GM12891 (cell line): ENCODE data around the gene ELOVL3.

Experiments
- DNase-seq: peaks from one replicate; pipeline ENCODE4 v3.0.0; 2011; ENCODE audit warnings: low spot score; ENCODE audit not compliant: insufficient read length
- FAIRE-seq: peaks from 2 replicates; lab custom pipeline; 2011; peaks lifted over from hg19 to GRCh38; lab: Jason Lieb, UNC
- PAX5 ChIP-seq: IDR thresholded peaks from 2 replicates; pipeline ENCODE4 v1.6.1; 2011; ENCODE audit warnings: low read length, moderate library complexity, mild to moderate bottlenecking; ENCODE audit not compliant: insufficient read depth, severe bottlenecking
- POLR2A ChIP-seq: IDR thresholded peaks from 2 replicates; pipeline ENCODE4 v1.6.1; 2011; ENCODE audit warnings: low read depth, low read length, control low read depth
- POLR2AphosphoS5 ChIP-seq: IDR thresholded peaks from 2 replicates; pipeline ENCODE4 v1.6.1; 2011; ENCODE audit warnings: low read depth, low read length, control low read depth
- POU2F2 ChIP-seq: IDR thresholded peaks from 2 replicates; pipeline ENCODE4 v1.6.1; 2011; ENCODE audit warnings: low read depth, mild to moderate bottlenecking, control low read depth, low read length, moderate library complexity
- SPI1 ChIP-seq: IDR thresholded peaks from 2 replicates; pipeline ENCODE4 v1.6.1; 2011; ENCODE audit warnings: low read depth, low read length, control low read depth
- TAF1 ChIP-seq: IDR thresholded peaks from 2 replicates; pipeline ENCODE4 v1.6.1; 2011; ENCODE audit warnings: low read depth, low read length, control low read depth

The ELOVL3 gene

GRCh38 chr10:102268375-102268888 lies 42.3 kb downstream of the ELOVL3 start:
- TF ChIP-seq POLR2A = no peak
- TF ChIP-seq POU2F2 = no peak
- no peak for TF ChIP-seq PAX5
- no peak for TF ChIP-seq SPI1
- no peak for TF ChIP-seq TAF1
- TF ChIP-seq POLR2AphosphoS5 = no peak
- DNase-seq (no peak), FAIRE-seq (peak; percentile 59)

DNA sequence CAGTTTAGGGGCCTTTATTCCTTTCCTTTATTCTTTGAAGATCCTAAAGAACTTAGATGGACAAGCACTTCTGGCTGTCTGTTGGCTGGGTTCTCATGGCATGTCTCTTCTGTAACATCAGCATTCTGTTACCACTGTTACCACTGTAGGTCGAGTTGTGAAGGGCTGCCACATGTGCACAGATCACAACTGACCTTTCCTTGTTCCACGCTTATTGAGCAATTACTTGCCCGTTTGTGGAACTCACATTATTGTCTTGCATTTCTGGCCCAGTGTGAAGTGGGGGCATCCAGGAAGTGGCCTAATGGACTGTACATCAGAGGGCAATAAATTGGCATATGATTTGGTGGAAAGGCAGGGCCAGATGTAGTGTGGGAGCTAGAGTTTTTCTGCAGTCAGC lies 42.9 kb downstream of the ELOVL3 start:
- no peak for DNase-seq
- TF ChIP-seq POU2F2 (no peak), POLR2A (no peak), TAF1 (no peak), PAX5 (no peak)
- FAIRE-seq = no peak

DNA sequence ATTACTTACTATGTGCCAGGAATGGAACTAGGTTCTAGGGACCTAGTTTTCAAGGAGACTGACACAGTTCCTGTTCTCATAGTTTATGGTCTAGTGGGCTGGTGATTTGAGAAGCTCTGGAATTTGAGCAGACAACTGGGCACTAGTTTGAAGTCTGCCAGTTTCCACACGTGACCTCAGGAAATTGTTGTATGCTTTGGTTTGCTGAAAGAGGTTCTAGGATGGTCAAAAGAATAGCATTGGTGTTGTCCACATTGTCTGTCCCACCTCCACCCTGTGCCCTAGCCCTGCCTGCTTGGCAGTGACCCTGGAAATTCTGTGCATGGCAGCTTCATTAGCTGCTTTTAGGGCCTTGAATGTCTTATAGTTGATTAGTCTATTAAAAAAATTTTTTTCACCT lies 48.0 kb downstream of the ELOVL3 start:
- TF ChIP-seq PAX5 (no peak), SPI1 (no peak), POLR2A (no peak), TAF1 (no peak)
- FAIRE-seq = no peak

GRCh38 chr10:102275343-102275742 lies 49.2 kb downstream of the ELOVL3 start:
- TF ChIP-seq SPI1 (no peak), TAF1 (no peak), POLR2AphosphoS5 (no peak), POU2F2 (no peak), PAX5 (no peak), POLR2A (no peak)
- FAIRE-seq (no peak), DNase-seq (no peak)

More for the DNA sequence above, 48.0 kb downstream of the ELOVL3 start:
- no peak for DNase-seq

GRCh38 chr10:102279104-102279503 lies 53.0 kb downstream of the ELOVL3 start:
- no peak for TF ChIP-seq TAF1
- no peak for TF ChIP-seq POLR2A
- TF ChIP-seq PAX5 = no peak
- TF ChIP-seq SPI1 = no peak
- TF ChIP-seq POU2F2 = no peak
- TF ChIP-seq POLR2AphosphoS5 = no peak
- FAIRE-seq = no peak
- DNase-seq = no peak
